DND-41 (cell line): ENCODE results near the gene PSMC2.

Source experiments
- EZH2 ChIP-seq: IDR thresholded peaks from 3 replicates; pipeline ENCODE4 v1.6.1; 2012; ENCODE audit warnings: borderline replicate concordance, low read depth, mild to moderate bottlenecking, moderate library complexity, low read length, inconsistent platforms; ENCODE audit not compliant: severe bottlenecking
- TF ChIP-seq, protein P1 (sequence below): IDR thresholded peaks from 2 replicates; pipeline ENCODE4 v1.5.1; 2012; ENCODE audit warnings: borderline replicate concordance, low read length, moderate library complexity, mild to moderate bottlenecking; ENCODE audit not compliant: poor library complexity, severe bottlenecking; ENCODE audit errors: extremely low read depth

DNA sequence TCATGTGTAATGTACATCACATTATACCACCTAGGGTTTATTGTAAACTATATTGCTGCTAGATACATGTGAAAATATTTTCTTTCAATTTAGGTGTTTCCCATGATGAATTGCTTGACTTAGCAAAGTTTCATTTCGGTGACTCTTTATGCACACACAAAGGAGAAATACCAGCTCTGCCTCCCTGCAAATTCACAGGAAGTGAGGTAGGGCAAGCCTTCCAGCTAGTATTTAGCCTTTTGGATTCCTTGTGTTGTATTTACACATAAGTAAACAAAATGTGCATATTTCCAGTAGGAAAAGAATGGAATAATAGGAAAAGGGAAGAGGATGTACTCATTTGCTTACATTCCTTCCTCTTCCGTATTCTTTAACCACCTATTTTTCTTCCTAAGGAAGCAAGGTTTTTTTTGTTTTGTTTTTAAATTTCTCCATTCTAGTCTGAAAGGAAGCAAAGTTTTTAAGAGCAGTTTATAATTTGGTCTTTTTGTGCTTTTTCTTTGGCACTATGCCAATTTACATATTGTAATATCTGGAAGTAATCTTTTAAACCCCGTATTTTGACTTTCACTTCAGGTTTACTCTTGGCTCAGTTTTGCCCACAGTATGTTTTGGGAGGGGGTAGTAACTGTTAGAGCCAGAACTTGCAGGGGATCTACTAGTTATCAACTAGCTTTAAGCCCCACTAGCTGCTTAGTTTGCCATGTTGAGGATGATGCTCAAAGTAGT, 39.8 kb upstream of the PSMC2 start:
- TF ChIP-seq, protein P1, sequence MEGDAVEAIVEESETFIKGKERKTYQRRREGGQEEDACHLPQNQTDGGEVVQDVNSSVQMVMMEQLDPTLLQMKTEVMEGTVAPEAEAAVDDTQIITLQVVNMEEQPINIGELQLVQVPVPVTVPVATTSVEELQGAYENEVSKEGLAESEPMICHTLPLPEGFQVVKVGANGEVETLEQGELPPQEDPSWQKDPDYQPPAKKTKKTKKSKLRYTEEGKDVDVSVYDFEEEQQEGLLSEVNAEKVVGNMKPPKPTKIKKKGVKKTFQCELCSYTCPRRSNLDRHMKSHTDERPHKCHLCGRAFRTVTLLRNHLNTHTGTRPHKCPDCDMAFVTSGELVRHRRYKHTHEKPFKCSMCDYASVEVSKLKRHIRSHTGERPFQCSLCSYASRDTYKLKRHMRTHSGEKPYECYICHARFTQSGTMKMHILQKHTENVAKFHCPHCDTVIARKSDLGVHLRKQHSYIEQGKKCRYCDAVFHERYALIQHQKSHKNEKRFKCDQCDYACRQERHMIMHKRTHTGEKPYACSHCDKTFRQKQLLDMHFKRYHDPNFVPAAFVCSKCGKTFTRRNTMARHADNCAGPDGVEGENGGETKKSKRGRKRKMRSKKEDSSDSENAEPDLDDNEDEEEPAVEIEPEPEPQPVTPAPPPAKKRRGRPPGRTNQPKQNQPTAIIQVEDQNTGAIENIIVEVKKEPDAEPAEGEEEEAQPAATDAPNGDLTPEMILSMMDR, result no peak
- TF ChIP-seq EZH2, result no peak
